OCI-LY1 (cell line): ENCODE results near the gene AREG.

Experiments used
- CTCF ChIP-seq: fragments of 200-600 bp; sonication (generic), shearing (Covaris generic); IDR thresholded peaks from 2 replicates; pipeline ENCODE4 v1.5.1; 2017; ENCODE audit warnings: mild to moderate bottlenecking, antibody characterized with exemption, low read length, moderate library complexity, mixed read lengths
- EZH2 ChIP-seq: fragments of 200-600 bp; sonication (generic), shearing (Covaris generic); IDR thresholded peaks from 2 replicates; pipeline ENCODE4 v1.8.0; 2017; ENCODE audit warnings: borderline replicate concordance, mixed run types, mild to moderate bottlenecking, antibody characterized with exemption, low read length, moderate library complexity, mixed read lengths

GRCh38 chr4:74456849-74457395 is 12.0 kb downstream of the AREG start:
- TF ChIP-seq CTCF (no peak), EZH2 (no peak)
